HepG2 (cell line): ENCODE data around the gene SIX5. TPM values are rescaled to one million over a fixed set of nuclear protein-coding genes. Genes with fewer than 3 reads are reported as not detected.

Experiments used
- HIVEP1 ChIP-seq: sonication (generic); formaldehyde crosslinking; IDR thresholded peaks from 2 replicates; pipeline ENCODE4 v1.4.0; 2020; ENCODE audit warnings: mild to moderate bottlenecking, missing genetic modification reagents
- HOXA3 ChIP-seq: sonication (generic); formaldehyde crosslinking; IDR thresholded peaks from 2 replicates; pipeline ENCODE4 v1.5.0; 2020; ENCODE audit warnings: missing genetic modification reagents
- KDM5B ChIP-seq: sonication (generic); formaldehyde crosslinking; IDR thresholded peaks from 2 replicates; pipeline ENCODE4 v1.4.0; 2020; ENCODE audit warnings: missing genetic modification reagents, mild to moderate bottlenecking, borderline replicate concordance
- MIXL1 ChIP-seq: IDR thresholded peaks from 2 replicates; pipeline ENCODE4 v1.6.1; 2016
- MXI1 ChIP-seq: IDR thresholded peaks from 3 replicates; pipeline ENCODE4 v1.6.1; 2012; ENCODE audit warnings: low read depth, low read length, inconsistent platforms, borderline replicate concordance
- NRL ChIP-seq: sonication (generic); formaldehyde crosslinking; IDR thresholded peaks from 2 replicates; pipeline ENCODE4 v1.5.0; 2020; ENCODE audit warnings: missing genetic modification reagents, mild to moderate bottlenecking, moderate library complexity, borderline replicate concordance
- TAF15 ChIP-seq: fragments of 200-400 bp; formaldehyde crosslinking; IDR thresholded peaks from one replicate; pipeline ENCODE4 v1.6.1; 2018; ENCODE audit warnings: mild to moderate bottlenecking, low read depth, low read length; ENCODE audit not compliant: poor library complexity, severe bottlenecking
- ZNF292 ChIP-seq: sonication (generic); formaldehyde crosslinking; IDR thresholded peaks from 2 replicates; pipeline ENCODE4 v1.8.1; 2022; ENCODE audit warnings: mild to moderate bottlenecking, low read depth, missing genetic modification reagents, borderline replicate concordance
- ZNF615 ChIP-seq: sonication (generic); formaldehyde crosslinking; IDR thresholded peaks from 2 replicates; pipeline ENCODE4 v1.5.0; 2020; ENCODE audit warnings: mild to moderate bottlenecking, missing genetic modification reagents, borderline replicate concordance
- ZNF629 ChIP-seq: sonication (generic); formaldehyde crosslinking; conservative IDR thresholded peaks from 2 replicates; pipeline ENCODE4 v1.5.0; 2020; ENCODE audit warnings: missing genetic modification reagents
- polyA plus RNA-seq, 8 experiments: library from polyadenylated mRNA; depleted of rRNA in 3 of 8; stranded (reverse) in 7 of 8; unstranded in 1 of 8; fragments of >200 nt; fragmentation: Illumina TruSeq in 4 of 8; extraction: Trizol in 4 of 8; gene quantifications; 2 replicates each; pipeline versions ENCODE4 v1.2.1 to v1.2.3, GENCODE V29; 2011 to 2016; ENCODE audit warnings: low read depth in 4 of 8, missing spikeins in 1 of 8, mixed read lengths in 1 of 8; ENCODE audit not compliant: insufficient read depth in 1 of 8
- total RNA-seq, 5 experiments: library from RNA; depleted of rRNA; stranded (reverse); fragments of >200 nt; fragmentation: Illumina TruSeq; extraction: Trizol; gene quantifications; 2 replicates each; pipeline ENCODE4 v1.2.3, GENCODE V29; 2016; ENCODE audit warnings: low read depth in 1 of 5
- TF ChIP-seq, protein P1 (sequence below): sonication (generic); formaldehyde crosslinking; IDR thresholded peaks from 2 replicates; pipeline ENCODE4 v1.8.1; 2023; ENCODE audit warnings: mild to moderate bottlenecking, missing genetic modification reagents
- TF ChIP-seq, protein P2 (sequence below): sonication (generic); formaldehyde crosslinking; IDR thresholded peaks from 2 replicates; pipeline ENCODE4 v1.4.0; 2020; ENCODE audit warnings: missing genetic modification reagents, mild to moderate bottlenecking, borderline replicate concordance
- TF ChIP-seq, protein P3 (sequence below): sonication (generic); formaldehyde crosslinking; IDR thresholded peaks from 2 replicates; pipeline ENCODE4 v1.5.1; 2020; ENCODE audit warnings: mild to moderate bottlenecking, moderate library complexity, missing genetic modification reagents
- TF ChIP-seq, protein P4 (sequence below): sonication (generic); formaldehyde crosslinking; IDR thresholded peaks from 2 replicates; pipeline ENCODE4 v1.5.1; 2020; ENCODE audit warnings: missing genetic modification reagents, mild to moderate bottlenecking, borderline replicate concordance
- TF ChIP-seq, protein P5 (sequence below): sonication (generic); formaldehyde crosslinking; IDR thresholded peaks from 2 replicates; pipeline ENCODE4 v1.5.1; 2020; ENCODE audit warnings: mild to moderate bottlenecking, missing genetic modification reagents, moderate library complexity

The SIX5 gene
- total and polyA plus RNA-seq, 2 of the 13 experiments (the other 11 are each of a cell fraction or from before 2014, with no cell fraction given), result 7.7 to 10.5 TPM

DNA sequence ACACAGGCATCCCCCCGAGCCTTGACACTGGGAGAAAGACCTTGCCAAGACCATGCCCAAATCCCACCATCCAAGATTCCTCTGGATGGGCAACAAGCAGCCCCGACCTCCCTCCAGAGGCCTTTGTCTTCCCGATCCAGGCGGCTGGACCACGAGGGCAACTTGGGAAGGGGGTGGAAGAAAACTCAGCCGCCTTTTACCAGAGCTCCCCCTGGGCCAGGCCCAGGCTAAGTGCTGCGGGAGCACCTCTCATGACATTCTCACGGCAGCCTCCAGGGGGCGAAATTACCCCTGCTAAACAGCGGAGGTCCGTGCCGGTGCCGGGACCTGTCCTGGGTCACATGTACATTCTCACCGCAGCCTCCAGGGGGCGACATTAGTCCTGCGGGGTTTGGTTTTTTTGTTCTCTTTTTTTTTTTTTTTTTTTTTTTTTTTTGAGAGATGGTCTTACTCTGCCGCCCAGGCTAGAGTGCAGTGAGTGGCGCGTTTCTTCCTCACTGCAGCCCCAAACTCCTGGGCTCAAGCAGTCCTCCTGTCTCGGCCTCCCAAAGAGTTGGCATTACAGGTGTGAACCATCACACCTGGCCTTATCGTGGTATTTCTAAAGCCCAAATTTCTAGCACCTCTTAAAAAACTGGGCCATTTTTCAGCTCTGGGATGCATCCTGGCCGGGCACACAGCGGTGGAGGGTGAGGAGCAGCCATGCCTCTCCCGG is 48.1 kb upstream of the SIX5 start (continued):
- TF ChIP-seq ZNF629 (CRISPR knock-in tag), result 0 out of 2 replicates have a peak, but pooled peaks have one; percentile 27
- peak; percentile 31; the same call in 1 of the 2 replicates for TF ChIP-seq NRL (CRISPR knock-in tag)
- peak; percentile 42; the same call in 1 of the 2 replicates for TF ChIP-seq KDM5B (CRISPR knock-in tag)
- TF ChIP-seq ZNF615 (CRISPR knock-in tag), result no peak
- TF ChIP-seq ZNF292 (CRISPR knock-in tag), result no peak
- 0 out of 2 replicates have a peak, but pooled peaks have one; percentile 36 for TF ChIP-seq MIXL1
- TF ChIP-seq HOXA3 (CRISPR knock-in tag), result 0 out of 2 replicates have a peak, but pooled peaks have one; percentile 16
- TF ChIP-seq, protein P1, sequence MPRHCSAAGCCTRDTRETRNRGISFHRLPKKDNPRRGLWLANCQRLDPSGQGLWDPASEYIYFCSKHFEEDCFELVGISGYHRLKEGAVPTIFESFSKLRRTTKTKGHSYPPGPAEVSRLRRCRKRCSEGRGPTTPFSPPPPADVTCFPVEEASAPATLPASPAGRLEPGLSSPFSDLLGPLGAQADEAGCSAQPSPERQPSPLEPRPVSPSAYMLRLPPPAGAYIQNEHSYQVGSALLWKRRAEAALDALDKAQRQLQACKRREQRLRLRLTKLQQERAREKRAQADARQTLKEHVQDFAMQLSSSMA (CRISPR knock-in tag), result no peak
- TF ChIP-seq, protein P2, sequence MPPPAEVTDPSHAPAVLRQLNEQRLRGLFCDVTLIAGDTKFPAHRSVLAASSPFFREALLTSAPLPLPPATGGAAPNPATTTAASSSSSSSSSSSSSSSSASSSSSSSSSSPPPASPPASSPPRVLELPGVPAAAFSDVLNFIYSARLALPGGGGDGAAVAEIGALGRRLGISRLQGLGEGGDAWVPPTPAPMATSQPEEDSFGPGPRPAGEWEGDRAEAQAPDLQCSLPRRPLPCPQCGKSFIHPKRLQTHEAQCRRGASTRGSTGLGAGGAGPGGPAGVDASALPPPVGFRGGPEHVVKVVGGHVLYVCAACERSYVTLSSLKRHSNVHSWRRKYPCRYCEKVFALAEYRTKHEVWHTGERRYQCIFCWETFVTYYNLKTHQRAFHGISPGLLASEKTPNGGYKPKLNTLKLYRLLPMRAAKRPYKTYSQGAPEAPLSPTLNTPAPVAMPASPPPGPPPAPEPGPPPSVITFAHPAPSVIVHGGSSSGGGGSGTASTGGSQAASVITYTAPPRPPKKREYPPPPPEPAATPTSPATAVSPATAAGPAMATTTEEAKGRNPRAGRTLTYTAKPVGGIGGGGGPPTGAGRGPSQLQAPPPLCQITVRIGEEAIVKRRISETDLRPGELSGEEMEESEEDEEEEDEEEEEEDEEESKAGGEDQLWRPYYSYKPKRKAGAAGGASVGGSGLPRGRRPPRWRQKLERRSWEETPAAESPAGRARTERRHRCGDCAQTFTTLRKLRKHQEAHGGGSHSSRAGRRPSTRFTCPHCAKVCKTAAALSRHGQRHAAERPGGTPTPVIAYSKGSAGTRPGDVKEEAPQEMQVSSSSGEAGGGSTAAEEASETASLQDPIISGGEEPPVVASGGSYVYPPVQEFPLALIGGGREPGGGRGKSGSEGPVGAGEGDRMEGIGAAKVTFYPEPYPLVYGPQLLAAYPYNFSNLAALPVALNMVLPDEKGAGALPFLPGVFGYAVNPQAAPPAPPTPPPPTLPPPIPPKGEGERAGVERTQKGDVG (CRISPR knock-in tag), result no peak
- peak; percentile 53 for TF ChIP-seq TAF15
- TF ChIP-seq, protein P3, sequence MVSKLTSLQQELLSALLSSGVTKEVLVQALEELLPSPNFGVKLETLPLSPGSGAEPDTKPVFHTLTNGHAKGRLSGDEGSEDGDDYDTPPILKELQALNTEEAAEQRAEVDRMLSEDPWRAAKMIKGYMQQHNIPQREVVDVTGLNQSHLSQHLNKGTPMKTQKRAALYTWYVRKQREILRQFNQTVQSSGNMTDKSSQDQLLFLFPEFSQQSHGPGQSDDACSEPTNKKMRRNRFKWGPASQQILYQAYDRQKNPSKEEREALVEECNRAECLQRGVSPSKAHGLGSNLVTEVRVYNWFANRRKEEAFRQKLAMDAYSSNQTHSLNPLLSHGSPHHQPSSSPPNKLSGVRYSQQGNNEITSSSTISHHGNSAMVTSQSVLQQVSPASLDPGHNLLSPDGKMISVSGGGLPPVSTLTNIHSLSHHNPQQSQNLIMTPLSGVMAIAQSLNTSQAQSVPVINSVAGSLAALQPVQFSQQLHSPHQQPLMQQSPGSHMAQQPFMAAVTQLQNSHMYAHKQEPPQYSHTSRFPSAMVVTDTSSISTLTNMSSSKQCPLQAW (CRISPR knock-in tag), result 0 out of 2 replicates have a peak, but pooled peaks have one; percentile 48
- TF ChIP-seq HIVEP1 (CRISPR knock-in tag), result peak; percentile 6; the same call in 1 of the 2 replicates
- TF ChIP-seq, protein P4, sequence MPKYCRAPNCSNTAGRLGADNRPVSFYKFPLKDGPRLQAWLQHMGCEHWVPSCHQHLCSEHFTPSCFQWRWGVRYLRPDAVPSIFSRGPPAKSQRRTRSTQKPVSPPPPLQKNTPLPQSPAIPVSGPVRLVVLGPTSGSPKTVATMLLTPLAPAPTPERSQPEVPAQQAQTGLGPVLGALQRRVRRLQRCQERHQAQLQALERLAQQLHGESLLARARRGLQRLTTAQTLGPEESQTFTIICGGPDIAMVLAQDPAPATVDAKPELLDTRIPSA (CRISPR knock-in tag), result no peak
- TF ChIP-seq, protein P5, sequence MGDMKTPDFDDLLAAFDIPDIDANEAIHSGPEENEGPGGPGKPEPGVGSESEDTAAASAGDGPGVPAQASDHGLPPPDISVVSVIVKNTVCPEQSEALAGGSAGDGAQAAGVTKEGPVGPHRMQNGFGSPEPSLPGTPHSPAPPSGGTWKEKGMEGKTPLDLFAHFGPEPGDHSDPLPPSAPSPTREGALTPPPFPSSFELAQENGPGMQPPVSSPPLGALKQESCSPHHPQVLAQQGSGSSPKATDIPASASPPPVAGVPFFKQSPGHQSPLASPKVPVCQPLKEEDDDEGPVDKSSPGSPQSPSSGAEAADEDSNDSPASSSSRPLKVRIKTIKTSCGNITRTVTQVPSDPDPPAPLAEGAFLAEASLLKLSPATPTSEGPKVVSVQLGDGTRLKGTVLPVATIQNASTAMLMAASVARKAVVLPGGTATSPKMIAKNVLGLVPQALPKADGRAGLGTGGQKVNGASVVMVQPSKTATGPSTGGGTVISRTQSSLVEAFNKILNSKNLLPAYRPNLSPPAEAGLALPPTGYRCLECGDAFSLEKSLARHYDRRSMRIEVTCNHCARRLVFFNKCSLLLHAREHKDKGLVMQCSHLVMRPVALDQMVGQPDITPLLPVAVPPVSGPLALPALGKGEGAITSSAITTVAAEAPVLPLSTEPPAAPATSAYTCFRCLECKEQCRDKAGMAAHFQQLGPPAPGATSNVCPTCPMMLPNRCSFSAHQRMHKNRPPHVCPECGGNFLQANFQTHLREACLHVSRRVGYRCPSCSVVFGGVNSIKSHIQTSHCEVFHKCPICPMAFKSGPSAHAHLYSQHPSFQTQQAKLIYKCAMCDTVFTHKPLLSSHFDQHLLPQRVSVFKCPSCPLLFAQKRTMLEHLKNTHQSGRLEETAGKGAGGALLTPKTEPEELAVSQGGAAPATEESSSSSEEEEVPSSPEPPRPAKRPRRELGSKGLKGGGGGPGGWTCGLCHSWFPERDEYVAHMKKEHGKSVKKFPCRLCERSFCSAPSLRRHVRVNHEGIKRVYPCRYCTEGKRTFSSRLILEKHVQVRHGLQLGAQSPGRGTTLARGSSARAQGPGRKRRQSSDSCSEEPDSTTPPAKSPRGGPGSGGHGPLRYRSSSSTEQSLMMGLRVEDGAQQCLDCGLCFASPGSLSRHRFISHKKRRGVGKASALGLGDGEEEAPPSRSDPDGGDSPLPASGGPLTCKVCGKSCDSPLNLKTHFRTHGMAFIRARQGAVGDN (CRISPR knock-in tag), result peak; percentile 63
- peak; percentile 63; the same call in 1 of the 3 replicates for TF ChIP-seq MXI1
